ENCODE data around the gene MAGI1. TPM values are rescaled to one million over a fixed set of nuclear protein-coding genes. Genes with fewer than 3 reads are reported as not detected.

The MAGI1 gene
- total RNA-seq, 2 donors from 2014 or later: 38.6 to 45.1 TPM

GRCh38 chr3:65992106-65992505 lies 46.6 kb downstream of the MAGI1 start:
- H3K27ac ChIP-seq (ENCODE audit: low read depth, low read length): no peak overlapping the region
- H3K27me3 ChIP-seq (ENCODE audit: control insufficient read depth, insufficient read depth, low read length, poor library complexity, severe bottlenecking): no peaks in the 10 kb centered on the region
- H3K4me1 Mint-ChIP-seq: peaks cover 29% of the 10 kb centered on the region
- H3K9me3 ChIP-seq (ENCODE audit: control insufficient read depth, low read length): no peaks in the 10 kb centered on the region
- DNase-seq: no peak
- no peak overlapping the region for H3K27ac Mint-ChIP-seq
- H3K4me3 ChIP-seq (ENCODE audit: low read length): no peak overlapping the region
- H3K36me3 Mint-ChIP-seq (ENCODE audit: low read depth): peaks cover 3% of the 10 kb centered on the region
- H3K36me3 ChIP-seq (ENCODE audit: control insufficient read depth, insufficient read depth, low read length): peaks cover 4% of the 10 kb centered on the region
- H3K9me3 Mint-ChIP-seq: no peaks in the 10 kb centered on the region
- H3K4me1 ChIP-seq (ENCODE audit: control insufficient read depth, insufficient read depth, low read length): no peaks in the 10 kb centered on the region
- WGBS, 2 experiments (ENCODE audit: insufficient coverage in 1 of 2, insufficient read length in 1 of 2): 100% methylated on average over 1 of the region's 1 CpG; no CpG with 5 or more reads in 1 of the 2 experiments
- H3K27me3 Mint-ChIP-seq (ENCODE audit: insufficient read depth): no peaks in the 10 kb centered on the region
- H3K4me3 Mint-ChIP-seq: no peak overlapping the region
- no peak overlapping the region for H3K9ac ChIP-seq (ENCODE audit: extremely low read depth, low read length, poor library complexity, severe bottlenecking)
- no peak for TF ChIP-seq CTCF (conservative IDR thresholded peaks at IDR 0.05)

DNA sequence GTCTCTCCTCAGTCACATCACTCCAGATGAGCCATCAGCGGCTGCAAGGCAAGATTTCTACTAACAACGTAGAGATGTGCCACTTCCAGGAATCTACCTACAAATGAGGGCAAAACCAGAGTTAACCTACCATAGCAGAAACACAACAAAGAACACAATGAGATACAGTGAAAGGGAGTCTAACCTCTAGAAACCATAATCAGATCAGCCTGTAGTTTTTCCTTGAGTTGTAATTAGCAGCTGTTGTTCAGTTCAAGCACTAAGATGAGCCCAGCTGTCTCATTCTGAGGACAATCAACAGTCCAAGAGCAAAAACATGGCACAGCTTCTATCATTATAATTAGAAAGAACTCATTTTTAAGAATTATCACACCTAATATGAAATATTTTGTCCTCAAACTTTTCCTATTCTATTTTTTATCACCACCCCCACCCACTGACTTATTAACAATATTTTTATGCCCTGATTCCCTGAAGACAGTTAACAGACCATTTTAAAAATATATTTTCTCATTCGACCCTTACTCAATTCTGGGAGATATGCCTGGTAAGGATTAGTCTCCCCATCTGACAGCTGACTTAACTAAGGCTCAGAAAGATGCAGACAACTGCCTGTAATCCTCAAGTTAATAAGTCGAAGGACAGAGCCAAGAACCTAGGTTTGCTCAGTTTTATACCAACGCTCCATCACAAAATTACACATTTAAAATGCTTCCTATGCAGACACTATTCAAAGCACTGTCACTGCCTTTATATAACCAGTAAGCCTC lies 50.1 kb downstream of the MAGI1 start:
- Histone ChIP-seq H3K9ac (ENCODE audit: extremely low read depth, low read length, poor library complexity, severe bottlenecking) (no peak overlapping the region), H3K4me3 (ENCODE audit: low read length) (no peak overlapping the region), H3K4me1 (ENCODE audit: control insufficient read depth, insufficient read depth, low read length) (peaks cover 3% of the 10 kb centered on the region), H3K9me3 (ENCODE audit: control insufficient read depth, low read length) (no peaks in the 10 kb centered on the region), H3K36me3 (ENCODE audit: control insufficient read depth, insufficient read depth, low read length) (no peaks in the 10 kb centered on the region), H3K27me3 (ENCODE audit: control insufficient read depth, insufficient read depth, low read length, poor library complexity, severe bottlenecking) (no peaks in the 10 kb centered on the region), H3K27ac (ENCODE audit: low read depth, low read length) (no peak overlapping the region)
- H3K9me3 Mint-ChIP-seq: no peaks in the 10 kb centered on the region
- H3K36me3 Mint-ChIP-seq (ENCODE audit: low read depth): no peaks in the 10 kb centered on the region
- no peak for TF ChIP-seq CTCF (conservative IDR thresholded peaks at IDR 0.05)
- no peak for DNase-seq
- H3K27me3 Mint-ChIP-seq (ENCODE audit: insufficient read depth): no peaks in the 10 kb centered on the region
- no peak overlapping the region for H3K27ac Mint-ChIP-seq
- WGBS, 2 experiments (ENCODE audit: insufficient coverage in 1 of 2, insufficient read length in 1 of 2): 88 to 100% methylated on average over 1 to 5 of the region's 5 CpGs
- no peak overlapping the region for H3K4me3 Mint-ChIP-seq
- peaks cover 26% of the 10 kb centered on the region for H3K4me1 Mint-ChIP-seq

GRCh38 chr3:65986285-65986684 lies 52.4 kb downstream of the MAGI1 start:
- no peak for TF ChIP-seq CTCF (conservative IDR thresholded peaks at IDR 0.05)
- no peak overlapping the region for H3K27ac ChIP-seq (ENCODE audit: low read depth, low read length)
- H3K9ac ChIP-seq (ENCODE audit: extremely low read depth, low read length, poor library complexity, severe bottlenecking): no peak overlapping the region
- H3K27me3 Mint-ChIP-seq (ENCODE audit: insufficient read depth): no peaks in the 10 kb centered on the region
- no peak overlapping the region for H3K4me3 Mint-ChIP-seq
- no peaks in the 10 kb centered on the region for H3K36me3 ChIP-seq (ENCODE audit: control insufficient read depth, insufficient read depth, low read length)
- no peak overlapping the region for H3K27ac Mint-ChIP-seq
- DNase-seq: no peak
- H3K4me1 ChIP-seq (ENCODE audit: control insufficient read depth, insufficient read depth, low read length): peaks cover 3% of the 10 kb centered on the region
- peaks cover 26% of the 10 kb centered on the region for H3K4me1 Mint-ChIP-seq
- H3K9me3 Mint-ChIP-seq: no peaks in the 10 kb centered on the region
- no peak overlapping the region for H3K4me3 ChIP-seq (ENCODE audit: low read length)
- no peaks in the 10 kb centered on the region for H3K9me3 ChIP-seq (ENCODE audit: control insufficient read depth, low read length)
- no peaks in the 10 kb centered on the region for H3K36me3 Mint-ChIP-seq (ENCODE audit: low read depth)
- no peaks in the 10 kb centered on the region for H3K27me3 ChIP-seq (ENCODE audit: control insufficient read depth, insufficient read depth, low read length, poor library complexity, severe bottlenecking)
- WGBS, 2 experiments (ENCODE audit: insufficient coverage in 1 of 2, insufficient read length in 1 of 2): 94 to 96% methylated on average over 2 to 4 of the region's 4 CpGs
